NCI-H1694 treated with DMSO at 0.1 percent for 48 hours (cell line): ENCODE results near the gene PNPLA8.
"Not testable (repeated sequence)": the region's sequence is repeated elsewhere in the genome, so short reads cannot be mapped to it uniquely, and the experiment has no call there.

Experiments
- DNase-seq: peaks from one replicate; lab custom pipeline; 2025; lab: John Stamatoyannopoulos, UW

PNPLA8 gene

GRCh38 chr7:108525985-108526767, at the start of gene PNPLA8:
Gene PNPLA8, minus strand, starts transcription at chr7:108526135. Its CDS starts 10,644 bp downstream, at chr7:108515491.
- peak; percentile 98 for DNase-seq

- no peak for DNase-seq
Measured at GRCh38 chr7:108575156-108575555, 49.2 kb upstream of the PNPLA8 start.

GRCh38 chr7:108572480-108572879, 46.5 kb upstream of the PNPLA8 start:
- DNase-seq: no peak

GRCh38 chr7:108570146-108570755, 44.3 kb upstream of the PNPLA8 start:
- peak; percentile 36 for DNase-seq

GRCh38 chr7:108569381-108570145, 43.6 kb upstream of the PNPLA8 start, which contains the start of the genes DNAJB9 and THAP5:
Gene DNAJB9, plus strand, starts transcription at chr7:108569874. Its CDS starts 1,853 bp downstream, at chr7:108571727.
Gene THAP5, minus strand, starts transcription at chr7:108569706. Its CDS starts 137 bp downstream, at chr7:108569569.
- DNase-seq: peak; percentile 97

- peak; percentile 53 for DNase-seq
Measured at GRCh38 chr7:108568801-108569380, 43.0 kb upstream of the PNPLA8 start.

- no peak for DNase-seq
Measured at GRCh38 chr7:108565987-108566386, 40.1 kb upstream of the PNPLA8 start.

GRCh38 chr7:108561047-108561619, 35.2 kb upstream of the PNPLA8 start:
- DNase-seq: no peak

- DNase-seq: no peak
Measured at GRCh38 chr7:108559253-108559652, 33.3 kb upstream of the PNPLA8 start.

GRCh38 chr7:108557617-108558016, 31.7 kb upstream of the PNPLA8 start:
- DNase-seq: no peak

GRCh38 chr7:108557191-108557590, 31.3 kb upstream of the PNPLA8 start:
- DNase-seq: no peak

- DNase-seq: not testable (repeated sequence)
Measured at GRCh38 chr7:108556665-108557064, 30.7 kb upstream of the PNPLA8 start.

GRCh38 chr7:108548141-108548896, 22.4 kb upstream of the PNPLA8 start:
- DNase-seq: not testable (repeated sequence)

GRCh38 chr7:108541478-108541877, 15.5 kb upstream of the PNPLA8 start:
- DNase-seq: no peak

GRCh38 chr7:108538685-108539084, 12.8 kb upstream of the PNPLA8 start:
- not testable (repeated sequence) for DNase-seq

- not testable (repeated sequence) for DNase-seq
Measured at GRCh38 chr7:108538236-108538635, 12.3 kb upstream of the PNPLA8 start.

GRCh38 chr7:108537229-108537628, 11.3 kb upstream of the PNPLA8 start:
- DNase-seq: no peak

GRCh38 chr7:108535744-108536143, 9.8 kb upstream of the PNPLA8 start:
- no peak for DNase-seq

- no peak for DNase-seq
Measured at GRCh38 chr7:108535257-108535656, 9.3 kb upstream of the PNPLA8 start.

GRCh38 chr7:108533712-108534111, 7.8 kb upstream of the PNPLA8 start:
- no peak for DNase-seq

GRCh38 chr7:108529341-108529740, 3.4 kb upstream of the PNPLA8 start:
- no peak for DNase-seq
